GM15510 (cell line): ENCODE measurements around the gene CA10.

Experiments
- POLR2A ChIP-seq: IDR thresholded peaks from 3 replicates; pipeline ENCODE4 v1.6.1; 2011; ENCODE audit warnings: borderline replicate concordance; ENCODE audit not compliant: insufficient read length; ENCODE audit errors: extremely low read depth

Gene CA10

DNA sequence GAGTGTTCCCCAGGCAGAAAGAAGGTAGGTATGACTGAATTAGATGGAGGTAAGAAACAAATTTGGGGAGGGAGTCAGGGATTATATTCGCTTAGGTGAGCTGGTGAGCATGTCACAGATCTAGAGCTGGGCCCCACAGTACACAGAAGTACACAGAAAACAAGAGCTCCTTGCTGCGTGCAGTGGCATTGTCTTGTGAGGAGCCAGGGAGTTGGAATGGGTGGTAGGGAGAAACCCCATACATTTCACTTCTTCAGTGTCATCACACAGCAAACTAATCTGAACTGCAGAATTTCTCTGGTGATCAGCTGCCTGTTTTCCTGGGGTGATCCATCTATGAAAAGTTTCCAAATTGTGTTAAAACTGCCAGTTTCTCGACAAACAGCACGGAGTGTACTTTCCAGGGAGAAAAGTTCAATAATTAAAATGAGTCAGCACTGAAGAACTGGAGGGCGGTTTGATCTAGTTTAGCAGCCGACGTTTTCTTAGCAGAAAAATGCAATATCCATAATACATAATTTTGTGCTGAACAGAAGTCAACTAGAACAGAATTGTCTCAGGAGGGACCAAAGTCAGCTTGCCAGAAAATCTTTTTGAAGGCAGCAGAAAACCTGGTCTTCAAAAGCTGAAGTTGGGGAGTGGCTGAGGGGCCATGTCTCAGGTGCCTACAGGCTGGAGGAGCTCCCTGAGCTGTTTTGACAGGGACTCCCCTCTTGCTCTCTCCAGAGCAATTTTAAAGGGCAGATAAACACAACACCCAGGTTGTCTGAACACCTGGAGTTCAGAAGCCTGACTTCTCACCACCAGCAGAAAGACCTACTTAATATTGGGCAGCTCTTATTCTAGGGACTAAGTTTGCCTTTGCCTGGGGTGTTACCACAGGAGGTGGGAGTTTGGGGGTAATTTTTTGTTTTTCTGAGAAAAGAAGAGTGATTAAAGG, 448.6 kb downstream of the CA10 start:
- no peak for TF ChIP-seq POLR2A

DNA sequence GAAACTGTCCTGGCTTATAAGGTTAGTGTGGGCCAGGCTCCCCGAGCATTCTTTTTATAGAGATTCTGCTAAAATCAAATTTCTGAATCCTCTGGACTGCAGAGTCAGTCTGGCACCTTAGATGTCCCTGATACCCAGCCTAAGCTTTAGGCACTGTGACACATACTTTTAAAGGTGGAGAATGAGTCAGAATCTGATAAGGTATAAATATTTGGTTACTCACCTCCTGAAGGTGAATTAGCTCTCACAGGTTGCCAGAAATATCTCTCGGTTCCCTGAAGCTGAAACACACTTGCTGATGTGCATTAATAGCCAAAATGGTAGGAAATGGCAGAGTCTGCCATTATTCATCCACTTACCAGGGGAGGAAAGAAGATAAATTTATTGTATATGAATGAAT, 451.3 kb downstream of the CA10 start:
- no peak for TF ChIP-seq POLR2A

DNA sequence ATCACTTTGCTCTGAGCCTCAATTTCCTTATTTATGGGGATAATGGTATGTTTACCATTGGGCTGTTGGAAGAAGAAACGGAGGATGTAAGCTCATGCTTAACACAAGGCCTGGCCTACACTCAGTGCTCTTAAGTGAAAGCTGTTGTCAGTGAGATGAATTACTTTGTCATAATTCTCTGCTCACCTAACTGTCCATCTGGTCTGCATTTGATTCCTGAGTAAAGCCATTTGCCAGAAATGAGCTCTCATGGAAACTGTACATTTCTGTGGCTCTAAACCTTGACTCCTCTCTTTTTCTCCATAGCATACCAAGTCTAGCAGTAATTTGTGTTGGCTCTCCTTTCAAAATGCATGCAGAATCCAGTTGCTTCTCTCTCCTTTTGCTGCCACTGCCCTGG, 452.4 kb downstream of the CA10 start:
- TF ChIP-seq POLR2A = no peak

- TF ChIP-seq POLR2A = no peak
These were observed 454.9 kb downstream of the CA10 start for GRCh38 chr17:51703361-51704341.

- no peak for TF ChIP-seq POLR2A
These were observed 455.6 kb downstream of the CA10 start for GRCh38 chr17:51702963-51703360.

DNA sequence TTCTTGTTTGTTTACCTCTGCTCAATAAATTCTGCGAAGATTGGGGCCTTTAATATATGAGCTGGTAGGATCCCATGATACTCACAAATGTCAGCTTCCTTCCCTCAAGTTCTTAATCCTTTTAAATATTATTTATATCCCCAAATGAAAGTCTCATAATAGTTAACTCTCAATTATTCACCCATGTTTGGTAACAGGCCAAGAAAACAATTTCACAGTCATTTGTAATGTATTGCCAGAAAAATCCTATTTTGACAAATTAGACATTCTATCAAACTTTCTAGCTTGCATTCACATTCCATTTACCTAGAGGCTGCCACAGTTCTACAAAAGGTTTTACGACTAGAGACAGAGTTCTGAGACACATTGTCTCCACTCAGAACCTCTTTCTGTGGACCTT, 457.0 kb downstream of the CA10 start:
- no peak for TF ChIP-seq POLR2A

GRCh38 chr17:51700011-51700760, 458.3 kb downstream of the CA10 start:
- TF ChIP-seq POLR2A = no peak

DNA sequence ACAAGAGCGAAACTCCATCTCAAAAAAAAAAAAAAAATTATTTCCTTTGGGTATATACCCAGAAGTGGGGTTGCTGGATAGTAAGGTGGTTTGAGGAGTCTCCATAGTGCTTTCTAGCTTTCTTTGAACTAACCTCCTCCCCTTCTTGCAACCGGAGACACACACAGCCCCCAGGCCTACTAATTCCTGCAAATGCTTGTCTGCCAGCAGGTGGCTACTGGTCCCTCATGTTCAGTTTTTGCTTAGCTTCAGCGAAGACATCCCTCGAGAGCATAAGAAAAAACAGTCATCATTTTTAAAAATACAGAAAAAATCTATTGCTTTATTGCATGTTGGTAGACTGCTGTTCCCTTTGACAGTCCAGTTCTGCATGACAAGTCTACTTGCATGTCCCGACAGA, 459.2 kb downstream of the CA10 start:
- no peak for TF ChIP-seq POLR2A

DNA sequence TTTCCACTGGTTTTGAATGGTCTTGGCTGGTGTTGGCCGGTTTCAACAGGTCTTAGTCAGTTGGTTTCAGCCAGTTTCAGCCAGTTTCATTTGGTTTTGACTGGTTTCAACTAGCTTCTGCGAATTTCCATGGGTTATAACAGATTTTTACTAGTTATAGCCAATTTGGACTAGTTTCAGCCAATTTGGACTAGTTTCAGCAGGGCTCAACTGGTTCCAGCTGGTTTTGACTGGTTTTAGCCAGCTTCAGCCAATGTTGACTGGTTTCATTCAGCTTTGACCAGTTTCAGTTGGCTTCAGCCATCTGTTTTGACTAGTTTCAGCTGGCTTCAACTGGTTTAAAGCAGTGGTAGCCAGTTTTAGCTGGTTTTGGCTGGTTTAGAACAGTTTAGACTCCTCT, 465.6 kb downstream of the CA10 start:
- no peak for TF ChIP-seq POLR2A

DNA sequence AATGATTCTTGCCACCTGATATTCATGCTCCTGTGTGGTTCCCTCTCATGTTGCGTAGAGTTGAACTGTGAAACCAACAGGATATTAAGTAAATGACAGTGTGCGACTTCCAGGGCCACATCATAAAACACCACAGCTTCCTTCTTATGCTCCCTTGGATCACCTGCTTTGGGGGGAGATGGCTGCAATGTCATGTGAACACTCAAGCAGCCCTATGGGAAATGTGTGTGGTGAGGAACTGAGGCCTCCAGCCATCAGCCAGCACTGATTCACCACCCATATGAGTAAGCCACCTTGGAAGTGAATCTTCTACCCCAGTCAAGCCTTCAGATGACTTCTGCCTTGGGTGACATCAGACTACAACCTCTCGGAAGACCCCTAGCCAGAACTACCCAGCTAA, 470.6 kb downstream of the CA10 start:
- TF ChIP-seq POLR2A = no peak

DNA sequence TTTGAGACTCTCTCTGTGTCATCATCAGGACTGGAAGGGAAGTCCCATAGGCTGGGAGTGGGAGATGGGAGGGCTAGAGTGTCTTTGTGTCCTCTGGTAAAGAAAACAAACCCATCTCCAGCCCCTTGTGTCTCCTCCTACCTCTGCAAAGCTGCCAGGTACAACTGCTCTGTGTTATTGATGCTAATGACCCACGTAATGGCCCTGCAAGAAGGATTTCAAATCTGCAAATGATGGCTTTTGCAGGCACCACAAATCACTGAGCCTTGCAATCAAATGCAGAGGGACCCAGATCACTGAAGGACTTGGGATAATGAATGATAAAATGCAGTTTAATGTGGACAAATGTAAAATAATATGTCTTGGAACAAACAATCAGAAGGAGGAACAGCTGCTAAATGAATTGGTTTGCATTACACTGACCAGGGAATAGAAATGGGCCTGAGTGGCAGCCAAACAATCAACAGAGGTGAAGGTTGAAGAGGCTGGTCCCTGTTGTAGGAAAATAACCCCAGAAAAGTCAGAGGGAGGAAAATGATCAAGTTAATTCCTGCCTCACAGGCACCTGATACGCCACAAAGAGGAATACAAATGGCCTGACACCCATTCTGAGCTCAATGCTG, 473.1 kb downstream of the CA10 start:
- TF ChIP-seq POLR2A = no peak

DNA sequence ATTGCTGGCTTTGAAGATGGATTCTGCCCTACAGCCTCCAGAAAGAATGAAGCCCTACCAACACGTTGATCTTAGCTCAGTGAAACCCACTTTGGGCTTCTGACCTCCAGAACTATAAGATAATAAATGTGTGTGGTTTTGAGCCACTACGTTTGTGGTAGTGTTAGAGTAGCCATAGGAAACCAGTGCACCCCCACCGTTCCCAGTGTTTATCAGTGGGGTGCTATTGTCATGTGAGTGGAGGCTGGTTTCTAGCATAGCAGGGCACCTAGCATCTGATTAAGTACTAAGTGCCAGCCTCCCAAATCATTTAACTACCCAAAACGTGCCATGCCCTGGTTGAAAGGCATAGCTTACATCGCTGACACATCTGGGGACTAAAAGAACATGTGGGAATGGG, 474.3 kb downstream of the CA10 start:
- no peak for TF ChIP-seq POLR2A

DNA sequence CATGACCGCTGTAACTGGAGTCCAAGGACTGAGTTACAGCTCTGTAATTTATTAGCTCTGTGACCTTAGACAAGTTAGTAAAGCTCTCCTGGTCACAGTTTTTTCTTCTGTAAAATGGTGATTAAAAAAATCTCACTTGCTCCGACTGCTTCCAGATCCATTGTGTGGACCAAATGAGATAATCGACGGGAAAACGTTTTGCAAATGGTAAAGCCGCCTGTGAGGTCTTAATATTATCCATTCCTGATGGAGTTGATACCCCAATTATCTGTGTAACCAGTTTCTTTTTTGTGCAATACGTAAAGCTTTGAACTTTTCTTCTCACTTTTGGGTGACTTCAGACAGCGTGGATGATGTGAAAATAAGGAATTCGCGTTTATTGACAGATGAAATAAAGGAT, 475.2 kb downstream of the CA10 start:
- no peak for TF ChIP-seq POLR2A

GRCh38 chr17:51682115-51682514, 476.4 kb downstream of the CA10 start:
- no peak for TF ChIP-seq POLR2A
